HG02623 (cell line): ENCODE measurements around the gene SLC15A4.
"Not testable (repeated sequence)": the region's sequence is repeated elsewhere in the genome, so short reads cannot be mapped to it uniquely, and the experiment has no call there.

Source experiments
- ATAC-seq: cut with Tn5 transposase; IDR thresholded peaks from one replicate; pipeline ENCODE4 v1.9.1; 2021; ENCODE audit warnings: moderate library complexity; ENCODE audit not compliant: unreplicated experiment

The SLC15A4 gene

GRCh38 chr12:128814411-128815261 is 9.1 kb downstream of the SLC15A4 start:
- ATAC-seq: no peak

GRCh38 chr12:128813883-128814282 is 9.9 kb downstream of the SLC15A4 start:
- peak; percentile 19 for ATAC-seq

- ATAC-seq: no peak
Measured at GRCh38 chr12:128813392-128813791, 10.4 kb downstream of the SLC15A4 start.

GRCh38 chr12:128811806-128812205 is 12.0 kb downstream of the SLC15A4 start:
- no peak for ATAC-seq

GRCh38 chr12:128810182-128811127 is 13.3 kb downstream of the SLC15A4 start:
- ATAC-seq: peak; percentile 86

GRCh38 chr12:128808651-128809050 is 15.1 kb downstream of the SLC15A4 start:
- ATAC-seq: no peak

- no peak for ATAC-seq
Measured at GRCh38 chr12:128807161-128807724, 16.5 kb downstream of the SLC15A4 start.

- ATAC-seq: no peak
Measured at GRCh38 chr12:128806573-128806972, 17.2 kb downstream of the SLC15A4 start.

- not testable (repeated sequence) for ATAC-seq
Measured at GRCh38 chr12:128805406-128805805, 18.4 kb downstream of the SLC15A4 start.

- ATAC-seq: no peak
Measured at GRCh38 chr12:128804762-128805161, 19.0 kb downstream of the SLC15A4 start.

- no peak for ATAC-seq
Measured at GRCh38 chr12:128803788-128804187, 20.0 kb downstream of the SLC15A4 start.

- ATAC-seq: no peak
Measured at GRCh38 chr12:128802756-128803155, 21.0 kb downstream of the SLC15A4 start.

GRCh38 chr12:128801879-128802391 is 21.8 kb downstream of the SLC15A4 start:
- ATAC-seq: no peak

- ATAC-seq: no peak
Measured at GRCh38 chr12:128800606-128801005, 23.2 kb downstream of the SLC15A4 start.

- peak; percentile 22 for ATAC-seq
Measured at GRCh38 chr12:128798571-128799341, 25.0 kb downstream of the SLC15A4 start.

- peak; percentile 45 for ATAC-seq
Measured at GRCh38 chr12:128797119-128798118, 26.3 kb downstream of the SLC15A4 start.

GRCh38 chr12:128796439-128797118 is 27.2 kb downstream of the SLC15A4 start:
- ATAC-seq: no peak

GRCh38 chr12:128795530-128796361 is 28.0 kb downstream of the SLC15A4 start:
- no peak for ATAC-seq
